Stimulated activated CD8-positive, alpha-beta memory T cell treated with anti-CD3 and anti-CD28 coated beads, Interleukin-2, amount 100 ng/mL, for 1 hour (primary cell): ENCODE data around the gene ABAT.
"Not testable (repeated sequence)": the region's sequence is repeated elsewhere in the genome, so short reads cannot be mapped to it uniquely, and the experiment has no call there.

Experiments used
- DNase-seq, 2 donors: peaks; one replicate each; pipeline ENCODE4 v3.0.0-alpha.2; 2020; ENCODE audit warnings: low read depth in 2 of 2

Gene ABAT

GRCh38 chr16:8649829-8650554, 24.4 kb upstream of the ABAT start:
- no peak for DNase-seq

- not testable (repeated sequence) for DNase-seq
Observed at GRCh38 chr16:8651958-8652357, 22.5 kb upstream of the ABAT start.

GRCh38 chr16:8655184-8655717, 19.2 kb upstream of the ABAT start:
- no peak for DNase-seq

- no peak for DNase-seq
Observed at GRCh38 chr16:8656376-8656775, 18.0 kb upstream of the ABAT start.

- DNase-seq, result no peak
Observed at GRCh38 chr16:8660841-8661301, 13.5 kb upstream of the ABAT start.

GRCh38 chr16:8661703-8662102, 12.7 kb upstream of the ABAT start:
- no peak for DNase-seq

- no peak for DNase-seq
Observed at GRCh38 chr16:8663192-8664089, 11.0 kb upstream of the ABAT start.

- DNase-seq, result no peak
Observed at GRCh38 chr16:8665529-8665928, 8.9 kb upstream of the ABAT start.

- DNase-seq, result no peak
Observed at GRCh38 chr16:8667492-8667891, 6.9 kb upstream of the ABAT start.

GRCh38 chr16:8668113-8668512, 6.3 kb upstream of the ABAT start:
- DNase-seq, result no peak

- no peak for DNase-seq
Observed at GRCh38 chr16:8669481-8669880, 4.9 kb upstream of the ABAT start.

GRCh38 chr16:8670014-8670560, 4.3 kb upstream of the ABAT start:
- no peak for DNase-seq

GRCh38 chr16:8673611-8674412, 605 bp upstream of the ABAT start:
- no peak for DNase-seq

GRCh38 chr16:8675183-8676159, 1.1 kb downstream of the ABAT start:
- DNase-seq, result peak in 1 of 2 donors; percentile 16

GRCh38 chr16:8676160-8676547, 1.7 kb downstream of the ABAT start:
- DNase-seq, result no peak

GRCh38 chr16:8676737-8677375, 2.4 kb downstream of the ABAT start:
- DNase-seq, result no peak

GRCh38 chr16:8677481-8677880, 3.1 kb downstream of the ABAT start:
- DNase-seq, result no peak

- no peak for DNase-seq
Observed at GRCh38 chr16:8678068-8678927, 3.9 kb downstream of the ABAT start.

GRCh38 chr16:8679151-8679550, 4.7 kb downstream of the ABAT start:
- DNase-seq, result no peak
